Measurements from ENCODE around the gene PALLD.

DNA sequence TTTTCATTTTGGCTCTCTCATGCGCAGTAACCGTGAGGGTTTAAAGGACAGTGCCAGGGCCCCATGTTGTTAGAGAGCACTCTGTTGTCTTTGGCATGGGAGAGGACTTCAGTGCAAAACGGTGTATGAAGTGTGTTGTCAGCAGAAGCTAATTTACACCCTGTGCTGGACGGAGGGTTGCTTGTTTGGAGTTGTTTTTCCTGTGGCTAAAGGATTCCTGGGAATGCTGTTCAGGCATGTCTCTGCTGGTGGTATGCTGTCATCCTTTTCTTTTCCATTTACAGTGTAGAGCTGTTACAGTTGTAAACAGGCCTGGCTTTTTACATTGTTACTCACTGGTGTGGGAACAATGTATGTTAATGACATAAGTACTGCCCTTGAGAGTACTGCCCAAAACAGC, 306.9 kb downstream of the PALLD start:
- TF ChIP-seq, protein P1, sequence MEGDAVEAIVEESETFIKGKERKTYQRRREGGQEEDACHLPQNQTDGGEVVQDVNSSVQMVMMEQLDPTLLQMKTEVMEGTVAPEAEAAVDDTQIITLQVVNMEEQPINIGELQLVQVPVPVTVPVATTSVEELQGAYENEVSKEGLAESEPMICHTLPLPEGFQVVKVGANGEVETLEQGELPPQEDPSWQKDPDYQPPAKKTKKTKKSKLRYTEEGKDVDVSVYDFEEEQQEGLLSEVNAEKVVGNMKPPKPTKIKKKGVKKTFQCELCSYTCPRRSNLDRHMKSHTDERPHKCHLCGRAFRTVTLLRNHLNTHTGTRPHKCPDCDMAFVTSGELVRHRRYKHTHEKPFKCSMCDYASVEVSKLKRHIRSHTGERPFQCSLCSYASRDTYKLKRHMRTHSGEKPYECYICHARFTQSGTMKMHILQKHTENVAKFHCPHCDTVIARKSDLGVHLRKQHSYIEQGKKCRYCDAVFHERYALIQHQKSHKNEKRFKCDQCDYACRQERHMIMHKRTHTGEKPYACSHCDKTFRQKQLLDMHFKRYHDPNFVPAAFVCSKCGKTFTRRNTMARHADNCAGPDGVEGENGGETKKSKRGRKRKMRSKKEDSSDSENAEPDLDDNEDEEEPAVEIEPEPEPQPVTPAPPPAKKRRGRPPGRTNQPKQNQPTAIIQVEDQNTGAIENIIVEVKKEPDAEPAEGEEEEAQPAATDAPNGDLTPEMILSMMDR (IDR thresholded peaks at IDR 0.05), result no peak
- TF ChIP-seq POLR2AphosphoS5 (IDR thresholded peaks at IDR 0.05) (no peak), EP300 (IDR thresholded peaks at IDR 0.05) (no peak), POLR2A (IDR thresholded peaks at IDR 0.05; ENCODE audit: low read depth) (no peak)
